NCI-H1436 (cell line): ENCODE results near the gene ETS2.
A peak's percentile ranks its signal among the peaks of the same experiment; 100 is the strongest.
"Not testable (repeated sequence)": the region's sequence is repeated elsewhere in the genome, so short reads cannot be mapped to it uniquely, and the experiment has no call there.

Experiments used
- DNase-seq: peaks from one replicate; lab custom pipeline; 2025; lab: John Stamatoyannopoulos, UW

The ETS2 gene

DNA sequence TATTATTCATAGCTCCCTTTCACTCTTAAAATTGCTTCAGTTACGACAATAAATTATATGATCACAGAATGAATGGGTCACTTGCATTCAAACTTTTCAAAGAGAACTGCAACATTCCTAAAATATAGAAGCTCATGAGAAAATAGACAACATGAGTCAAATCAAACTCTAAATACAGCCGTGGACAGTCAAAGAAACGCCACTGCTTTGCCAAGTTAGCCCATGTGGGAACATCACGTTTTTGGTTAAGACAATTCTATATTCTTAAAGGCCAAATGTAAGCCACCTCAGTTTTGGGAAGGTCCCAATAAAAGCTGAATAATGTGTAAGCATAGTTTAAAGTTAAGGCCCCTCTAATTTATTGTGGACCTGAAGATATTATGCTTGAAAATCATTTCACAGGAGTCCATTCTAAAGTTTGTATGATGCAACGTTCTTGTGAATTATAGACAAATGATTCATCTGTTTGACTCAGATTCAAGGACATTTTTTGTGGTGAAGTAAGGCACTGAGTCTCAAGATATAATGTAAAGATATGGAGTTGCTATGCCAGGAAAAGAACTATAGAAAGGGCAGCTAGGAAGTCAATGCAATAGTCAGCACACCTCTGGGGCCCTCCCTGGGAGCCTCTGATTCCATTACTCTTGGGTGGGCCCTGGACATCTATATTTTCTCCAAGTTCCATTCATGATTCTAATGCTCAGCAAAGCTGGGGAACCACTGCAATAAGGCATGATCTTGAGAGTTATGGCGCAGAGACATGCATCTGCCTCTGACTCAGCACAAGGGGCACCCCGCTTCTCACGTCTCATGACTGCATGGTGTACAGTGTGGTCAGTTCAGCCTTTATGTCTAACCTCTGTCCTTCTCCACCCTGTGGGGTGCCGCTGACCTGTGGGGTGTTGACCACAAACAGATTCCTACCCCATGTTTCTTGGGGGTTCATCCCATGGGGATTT lies 33.9 kb downstream of the ETS2 start:
- DNase-seq, result no peak

DNA sequence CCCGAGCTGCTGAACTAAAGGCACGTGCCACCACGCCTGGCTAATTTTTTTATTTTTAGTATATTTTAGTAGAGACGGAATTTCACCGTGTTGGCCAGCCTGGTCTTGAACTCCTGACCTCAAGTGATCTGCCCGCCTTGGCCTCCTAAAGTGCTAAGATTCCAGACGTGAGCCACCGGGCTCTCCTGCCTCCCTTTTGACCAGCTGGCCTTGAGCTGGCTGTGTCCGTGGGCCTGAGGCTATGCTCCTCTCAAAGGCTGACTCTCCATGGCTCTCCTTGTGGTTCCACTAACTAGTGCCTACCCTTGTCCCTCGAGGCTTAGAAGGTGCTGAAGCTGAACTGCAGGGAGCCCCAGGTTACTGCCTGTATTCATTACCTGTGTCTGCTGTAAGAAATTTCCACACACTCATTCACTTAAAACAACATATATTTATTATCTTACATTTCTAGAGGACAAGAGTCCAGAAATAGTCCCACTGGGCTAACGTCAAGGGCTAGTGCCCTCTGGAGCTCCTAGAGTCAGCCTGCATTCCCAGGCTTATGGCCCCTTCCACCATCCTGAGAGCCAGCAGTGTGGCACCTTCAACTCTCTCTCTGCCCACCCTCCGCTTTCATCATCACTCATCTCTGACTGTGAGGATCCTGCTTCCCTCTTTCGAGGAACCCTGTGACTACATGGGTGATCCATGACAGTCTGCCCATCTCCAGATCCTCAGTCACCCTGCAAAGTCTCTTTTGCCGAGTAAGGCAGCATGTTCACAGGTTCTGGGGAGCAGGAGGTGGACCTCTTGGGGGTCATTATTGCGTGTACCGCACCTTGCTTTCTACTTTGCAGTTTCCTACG lies 34.9 kb downstream of the ETS2 start:
- no peak for DNase-seq

DNA sequence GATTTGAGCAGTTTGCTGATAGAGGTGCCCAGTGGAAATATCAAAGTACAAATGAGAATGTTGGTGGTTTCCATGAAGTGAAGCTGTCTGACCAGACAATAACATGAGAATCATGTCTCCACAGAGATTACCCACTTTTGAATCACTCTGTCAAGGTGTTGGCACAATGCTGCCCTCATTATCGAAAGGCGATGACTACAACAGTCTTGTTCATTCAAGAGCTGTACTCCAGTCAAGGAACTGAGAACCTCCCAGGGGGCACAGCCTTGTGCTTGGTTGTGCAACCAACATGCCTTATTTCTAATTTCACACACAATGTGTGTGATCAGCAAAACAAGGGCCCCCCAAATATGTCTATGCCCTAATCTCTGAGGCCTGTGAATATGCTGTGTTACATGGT lies 35.7 kb downstream of the ETS2 start:
- peak; percentile 5 for DNase-seq

- DNase-seq, result no peak
Measured at GRCh38 chr21:38842079-38842478, 36.4 kb downstream of the ETS2 start.

DNA sequence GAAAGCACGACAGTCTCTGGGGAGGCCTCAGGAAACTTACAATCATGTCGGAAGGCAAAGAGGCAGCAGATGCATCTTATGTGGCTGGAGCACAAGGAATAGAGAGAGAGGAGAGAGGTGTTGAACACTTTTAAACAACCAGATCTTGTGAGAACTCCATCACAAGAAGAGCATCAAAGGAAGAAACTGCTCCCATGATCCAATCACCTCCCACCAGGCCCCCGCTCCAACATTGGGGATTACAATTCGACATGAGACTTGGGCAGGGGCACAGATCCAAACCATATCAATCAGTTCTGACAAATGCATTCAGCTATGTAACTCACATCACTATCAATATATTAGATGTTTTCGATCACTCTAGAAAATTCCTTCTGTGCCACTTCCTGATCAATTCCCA lies 37.6 kb downstream of the ETS2 start:
- no peak for DNase-seq

DNA sequence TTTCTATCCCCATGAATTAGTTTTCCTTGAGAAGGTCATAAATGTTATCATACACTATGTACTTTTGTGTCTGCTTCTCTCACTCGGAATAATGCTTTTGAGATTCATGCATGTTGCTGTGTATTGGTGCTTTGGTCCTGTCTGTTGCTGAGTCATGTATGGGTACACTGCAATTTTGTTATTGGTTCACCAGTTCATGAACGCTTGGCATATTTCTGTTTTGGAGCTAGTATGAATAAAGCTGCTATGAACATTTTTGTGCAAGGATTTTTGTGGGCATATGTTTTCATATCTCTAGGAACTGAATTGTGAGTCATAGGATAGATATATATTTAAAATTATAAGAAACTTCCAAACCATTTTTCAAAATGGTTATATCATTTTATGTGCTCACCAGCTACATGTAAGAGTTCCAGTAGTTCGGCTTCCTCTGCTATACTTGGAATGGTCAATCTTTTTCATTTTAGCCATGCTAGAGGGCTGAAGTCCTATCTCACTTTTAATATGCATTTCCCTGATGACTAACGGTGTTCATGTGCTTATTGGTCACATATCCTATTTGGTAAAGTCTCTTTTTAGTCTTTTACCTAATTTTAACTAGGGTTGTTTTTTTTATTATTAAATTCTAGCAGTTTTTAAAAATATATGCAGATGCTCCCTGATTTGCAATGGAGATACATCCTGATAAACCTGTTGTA lies 38.2 kb downstream of the ETS2 start:
- DNase-seq, result no peak

GRCh38 chr21:38845374-38845773 lies 39.6 kb downstream of the ETS2 start:
- DNase-seq, result not testable (repeated sequence)

GRCh38 chr21:38847556-38847955 lies 41.8 kb downstream of the ETS2 start:
- DNase-seq, result no peak

DNA sequence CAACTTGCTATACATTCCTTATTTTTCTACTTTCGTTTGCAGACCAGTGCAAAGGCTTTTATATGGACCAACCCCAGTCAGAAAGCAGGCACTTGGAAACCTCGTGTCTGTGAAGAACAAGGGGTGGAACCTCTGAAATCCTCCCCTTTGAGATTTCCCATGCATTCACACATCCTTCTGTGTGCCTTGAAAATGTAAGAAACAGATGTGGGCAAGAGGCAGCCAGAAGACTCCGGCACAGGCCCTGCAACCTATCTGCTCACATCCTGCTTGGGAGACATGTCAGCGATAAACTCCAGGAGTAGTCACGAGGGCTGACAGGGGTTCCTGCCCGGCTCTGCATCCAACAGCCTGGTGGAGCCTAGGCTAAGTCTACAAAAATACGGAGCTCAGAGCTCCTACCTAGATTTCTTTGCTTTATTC lies 42.5 kb downstream of the ETS2 start:
- DNase-seq, result no peak

DNA sequence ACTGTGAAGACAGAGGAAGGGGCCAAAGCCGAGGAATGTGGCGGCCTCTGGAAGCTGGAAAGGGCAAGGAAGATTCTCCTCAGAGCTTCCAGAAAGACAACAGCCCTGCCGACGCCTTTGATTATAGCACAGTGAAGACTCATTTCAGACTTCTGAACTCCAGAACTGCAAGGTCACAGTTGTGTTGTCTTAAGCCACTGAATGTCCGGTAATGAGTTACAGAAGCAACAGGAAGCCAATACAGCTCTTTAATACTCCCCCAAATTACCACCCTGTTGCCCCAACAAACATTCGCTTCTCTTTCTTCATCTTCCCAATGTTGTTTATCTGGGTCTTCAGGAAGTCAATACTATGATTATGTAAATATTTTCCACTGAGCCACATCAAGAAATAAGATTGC lies 44.0 kb downstream of the ETS2 start:
- DNase-seq, result no peak

DNA sequence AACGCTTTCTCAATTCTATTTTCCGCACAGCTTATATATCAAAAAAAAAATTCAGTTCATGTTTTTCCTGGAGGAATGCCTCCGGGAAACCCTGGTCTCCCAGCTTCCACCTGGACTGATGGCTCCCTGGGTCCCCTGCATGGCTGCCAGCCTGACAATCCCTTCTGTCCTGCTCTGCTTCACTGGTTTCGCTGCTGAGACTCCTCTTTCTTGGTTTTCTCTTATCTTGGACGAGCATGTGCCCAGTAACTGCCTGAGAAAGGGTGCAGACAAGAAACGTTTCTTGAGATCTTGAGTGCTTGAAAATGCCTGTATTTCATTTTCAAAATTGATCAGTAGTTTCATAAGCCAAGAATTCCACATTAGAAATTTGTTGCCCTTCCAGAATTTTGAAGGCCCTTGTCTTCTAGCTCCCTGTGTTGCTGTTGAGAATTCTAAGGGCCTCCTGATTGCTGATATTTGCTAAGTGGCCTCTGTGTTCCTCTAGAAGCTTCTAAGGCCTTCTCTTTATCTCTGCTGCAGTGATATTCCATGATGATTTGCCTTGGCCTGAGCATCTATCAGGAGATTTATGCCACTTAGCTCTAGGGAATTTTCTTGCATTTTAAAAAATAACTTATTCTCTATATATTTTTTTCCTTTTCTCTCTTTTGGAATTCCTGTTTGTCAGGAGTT lies 44.7 kb downstream of the ETS2 start:
- DNase-seq, result no peak

GRCh38 chr21:38851101-38851500 lies 45.4 kb downstream of the ETS2 start:
- no peak for DNase-seq

- DNase-seq, result no peak
Measured at GRCh38 chr21:38852278-38852677, 46.5 kb downstream of the ETS2 start.

DNA sequence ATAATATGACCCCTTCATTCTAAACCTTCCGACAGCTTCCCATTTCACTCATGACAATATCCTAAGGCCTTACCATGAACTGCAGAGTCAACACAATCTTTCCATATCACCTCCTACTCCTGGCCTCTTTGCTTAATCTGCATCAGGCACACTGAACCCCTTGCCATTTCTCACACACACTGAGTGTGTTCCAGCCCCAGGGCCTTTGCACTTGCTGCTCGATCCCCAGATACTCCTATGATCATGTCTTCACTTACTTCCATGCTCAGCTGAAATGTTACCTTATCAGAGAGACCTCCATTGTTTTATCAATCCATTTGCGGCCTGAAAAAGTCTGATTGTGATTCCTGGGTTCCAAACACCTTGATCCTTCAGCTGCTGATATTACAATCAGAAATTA lies 47.0 kb downstream of the ETS2 start:
- DNase-seq, result no peak

DNA sequence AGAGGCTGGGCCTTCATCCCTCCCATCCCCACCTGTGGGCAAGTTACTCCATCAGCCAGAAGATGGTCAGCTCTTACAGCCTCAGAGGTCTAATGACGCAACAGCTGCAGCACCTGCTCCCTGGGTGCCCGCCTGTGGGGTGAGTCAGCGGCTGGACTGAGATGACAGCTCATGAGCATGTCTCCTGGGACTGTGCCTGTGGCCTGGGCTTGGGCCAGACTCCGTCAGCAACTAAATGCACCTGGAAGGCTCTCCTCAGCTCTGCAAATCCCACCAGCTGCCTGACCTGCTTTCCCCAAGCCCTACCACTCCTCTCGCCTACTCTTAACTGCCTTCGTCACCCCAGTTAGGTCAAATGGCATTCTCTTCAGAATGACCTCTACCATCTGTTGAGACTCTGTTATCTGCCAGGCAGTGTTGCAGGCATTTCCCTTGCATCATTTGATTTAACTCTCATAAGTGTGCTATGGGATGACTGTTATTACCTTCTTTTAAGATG lies 47.7 kb downstream of the ETS2 start:
- DNase-seq, result peak; percentile 5

- no peak for DNase-seq
Measured at GRCh38 chr21:38857152-38857825, 51.6 kb downstream of the ETS2 start.

DNA sequence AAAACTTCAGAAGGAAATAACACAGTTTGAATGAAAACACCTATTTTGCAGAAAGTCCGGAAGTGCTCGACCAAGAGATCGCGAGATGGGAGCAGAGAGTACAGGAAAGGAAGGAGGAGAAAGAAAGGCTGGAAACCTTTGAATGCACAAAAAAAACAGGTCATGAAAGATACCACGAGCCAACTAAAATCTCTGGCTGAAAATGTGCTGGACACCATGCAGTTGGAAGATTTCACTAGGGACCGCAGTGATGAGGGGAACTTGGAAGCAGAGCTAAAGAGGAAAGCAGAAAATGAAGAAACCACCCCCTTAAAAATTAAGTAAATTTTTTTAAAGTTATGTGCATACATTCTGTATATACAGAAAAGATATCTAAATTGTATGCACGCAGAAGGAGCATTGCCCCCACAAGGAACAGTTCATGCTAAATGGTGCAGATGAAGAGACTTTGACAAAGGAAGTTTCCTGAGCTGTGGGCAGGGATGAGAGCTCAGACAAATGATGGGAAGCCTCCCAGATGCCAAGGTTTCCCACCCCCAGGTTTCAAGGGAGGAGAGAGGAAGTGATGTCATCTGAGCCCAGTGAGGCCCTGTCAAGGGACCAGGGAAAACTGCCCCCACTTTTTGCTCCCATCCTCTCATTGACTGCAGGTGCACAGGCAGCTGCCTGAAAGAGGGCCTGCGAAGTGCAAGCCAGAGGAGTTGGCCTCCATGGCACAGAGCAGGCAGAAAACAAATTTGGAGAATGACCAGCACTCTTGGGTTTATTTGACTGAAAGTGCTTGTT lies 52.5 kb downstream of the ETS2 start:
- no peak for DNase-seq

- no peak for DNase-seq
Measured at GRCh38 chr21:38858812-38859205, 53.1 kb downstream of the ETS2 start.

DNA sequence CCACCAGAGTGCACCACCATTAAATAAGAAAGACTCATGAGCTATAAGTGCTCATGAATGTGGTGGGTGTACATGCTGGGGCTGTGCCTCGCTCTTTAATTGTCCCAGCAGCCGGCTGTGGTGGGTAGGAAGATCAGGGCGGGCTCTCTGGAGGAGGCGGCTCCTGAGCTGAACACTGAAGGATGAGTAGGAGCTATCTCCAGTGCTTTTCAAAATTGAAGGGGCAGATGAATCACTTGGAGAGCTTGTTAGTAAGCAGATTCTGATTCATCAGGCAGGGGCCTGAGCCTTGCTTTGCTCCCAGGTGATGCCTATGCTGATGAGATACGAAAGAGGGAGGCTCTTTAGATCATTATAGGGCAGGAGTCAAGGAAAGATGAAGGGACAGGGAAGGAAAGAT lies 54.1 kb downstream of the ETS2 start:
- DNase-seq, result no peak

DNA sequence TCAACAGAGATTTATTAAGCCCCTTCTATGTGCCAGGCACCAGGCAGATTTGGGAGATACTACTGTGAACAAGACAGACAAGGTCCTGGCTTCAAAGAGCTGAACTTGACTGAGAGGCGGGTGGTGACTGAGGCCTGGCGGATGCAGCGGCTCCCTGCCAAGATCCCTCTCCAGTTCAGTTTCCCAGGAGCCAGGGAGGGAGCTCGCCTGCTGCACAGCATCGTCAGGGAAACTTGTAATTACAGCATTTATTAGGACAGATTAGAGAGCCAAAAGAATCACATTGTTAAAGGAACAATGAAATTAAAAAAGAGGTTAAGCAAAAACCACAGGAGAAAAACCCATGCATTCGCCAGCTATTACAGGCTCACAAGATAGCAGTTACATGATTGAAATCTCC lies 55.3 kb downstream of the ETS2 start:
- no peak for DNase-seq
